ENCODE measurements around the gene NLRP3. TPM values are rescaled to one million over a fixed set of nuclear protein-coding genes. Genes with fewer than 3 reads are reported as not detected.

Gene NLRP3
- total RNA-seq, 1 experiment from 2014 or later = 0.33 TPM

GRCh38 chr1:247421074-247421473 is 5.1 kb downstream of the NLRP3 start:
- no peak for ATAC-seq
- intact Hi-C loops (cut with micrococcal nuclease; ENCODE audit: unreplicated experiment) (no loop called here), in situ Hi-C loops (cut with HindIII; ENCODE audit: low pct_unique_long_range_greater_than_20kb, low sequenced_read_pairs) (no loop called here)
- POLR2A ChIA-PET = no interaction called here
- 0 out of 2 replicates have a peak, but pooled peaks cover 3% of the 10 kb centered on the region for H3K27me3 ChIP-seq (ENCODE audit: control insufficient read depth, insufficient read depth, low read length)
- DNase-seq (ENCODE audit: low read depth, low spot score) = no peak
- H3K36me3 ChIP-seq (ENCODE audit: control insufficient read depth, insufficient read depth, low read length) = no peaks in the 10 kb centered on the region
- TF ChIP-seq SIN3A (IDR thresholded peaks at IDR 0.05; ENCODE audit: borderline replicate concordance, insufficient read depth, low read depth, low read length) (no peak), REST (IDR thresholded peaks at IDR 0.05; ENCODE audit: insufficient read depth in 1 of 2, low read depth in 2 of 2, low read length in 1 of 2) (no peak), TCF7L2 (IDR thresholded peaks at IDR 0.05; ENCODE audit: low read depth, low read length) (no peak), CTCF (IDR thresholded peaks at IDR 0.05) (no peak), POLR2AphosphoS5 (IDR thresholded peaks at IDR 0.05; ENCODE audit: low read depth, low read length) (no peak)
- H3K4me3 ChIP-seq (ENCODE audit: low read depth in 2 of 2, low read length in 2 of 2) = no peak overlapping the region
- no TSS peak for BruUV-seq (replicated peaks)
- CTCF ChIA-PET = no interaction called here
- H3K9me3 ChIP-seq (ENCODE audit: control insufficient read depth, insufficient read depth, low read depth, low read length) = no peaks in the 10 kb centered on the region
- no peak overlapping the region for H3K27ac ChIP-seq (ENCODE audit: low read length)
- peaks cover 6% of the 10 kb centered on the region; the same call in 1 of the 2 replicates for H3K4me1 ChIP-seq (ENCODE audit: control insufficient read depth, insufficient read depth, low read length)

GRCh38 chr1:247429496-247429895 is 13.5 kb downstream of the NLRP3 start:
- no peak for DNase-seq (ENCODE audit: low read depth, low spot score)
- POLR2A ChIA-PET = no interaction called here

More at GRCh38 chr1:247429496-247429895, 13.5 kb downstream of the NLRP3 start:
- H3K27me3 ChIP-seq (ENCODE audit: control insufficient read depth, insufficient read depth, low read length) = peaks cover 3% of the 10 kb centered on the region; the same call in 1 of the 2 replicates
- BruUV-seq (replicated peaks) = no TSS peak
- intact Hi-C loops (cut with micrococcal nuclease; ENCODE audit: unreplicated experiment) (no loop called here), in situ Hi-C loops (cut with HindIII; ENCODE audit: low pct_unique_long_range_greater_than_20kb, low sequenced_read_pairs) (no loop called here)
- H3K4me3 ChIP-seq (ENCODE audit: low read depth in 2 of 2, low read length in 2 of 2) = no peak overlapping the region
- CTCF ChIA-PET = interaction anchor here (0.7 kb wide), 1 partner anchor 158 kb away, joined by 3 read pairs; no protein-coding TSS in a partner anchor
- no peaks in the 10 kb centered on the region for H3K36me3 ChIP-seq (ENCODE audit: control insufficient read depth, insufficient read depth, low read length)
- no peak for TF ChIP-seq REST (IDR thresholded peaks at IDR 0.05; ENCODE audit: insufficient read depth in 1 of 2, low read depth in 2 of 2, low read length in 1 of 2)
- TF ChIP-seq POLR2AphosphoS5 (IDR thresholded peaks at IDR 0.05; ENCODE audit: low read depth, low read length) = no peak
- TF ChIP-seq TCF7L2 (IDR thresholded peaks at IDR 0.05; ENCODE audit: low read depth, low read length) = no peak
- no peak for TF ChIP-seq CTCF (IDR thresholded peaks at IDR 0.05)
- no peak for TF ChIP-seq SIN3A (IDR thresholded peaks at IDR 0.05; ENCODE audit: borderline replicate concordance, insufficient read depth, low read depth, low read length)
- no peaks in the 10 kb centered on the region for H3K4me1 ChIP-seq (ENCODE audit: control insufficient read depth, insufficient read depth, low read length)
- H3K9me3 ChIP-seq (ENCODE audit: control insufficient read depth, insufficient read depth, low read depth, low read length) = no peaks in the 10 kb centered on the region
- H3K27ac ChIP-seq (ENCODE audit: low read length) = no peak overlapping the region
- no peak for ATAC-seq
